Measurements from ENCODE around the gene ESPN.

ESPN gene

DNA sequence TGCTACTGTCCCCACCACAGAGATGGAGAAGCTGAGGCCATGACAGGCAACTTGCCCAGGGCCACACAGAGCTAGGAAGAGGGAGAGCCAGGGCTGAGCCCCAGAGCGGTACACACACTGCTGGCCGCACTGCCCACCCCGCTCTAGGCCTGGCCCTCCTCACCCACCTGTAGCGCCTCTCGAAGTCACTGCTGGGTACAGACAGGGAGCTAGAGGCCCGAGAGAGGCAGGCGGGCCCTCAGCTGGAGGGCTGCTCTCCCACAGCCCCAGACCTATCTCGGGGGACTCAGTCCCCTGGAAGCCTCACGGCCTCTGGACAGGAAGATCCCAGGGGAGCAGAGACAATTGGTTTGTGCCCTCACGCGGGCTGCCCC, 84.2 kb downstream of the ESPN start (continued):
- TF ChIP-seq ZNF654 (tag by site-specific recombination; IDR thresholded peaks at IDR 0.05; ENCODE audit: low read depth) (no peak), OVOL3 (tag by site-specific recombination; IDR thresholded peaks at IDR 0.05) (no peak), SCRT1 (tag by site-specific recombination; IDR thresholded peaks at IDR 0.05; ENCODE audit: borderline replicate concordance) (peak; percentile 41; the same call in 1 of the 2 replicates), ZNF266 (tag by site-specific recombination; IDR thresholded peaks at IDR 0.05; ENCODE audit: low read depth) (no peak), ZNF596 (tag by site-specific recombination; IDR thresholded peaks at IDR 0.05) (no peak), BCL11A (tag by site-specific recombination; IDR thresholded peaks at IDR 0.05; ENCODE audit: low read depth) (no peak), EGR2 (tag by site-specific recombination; IDR thresholded peaks at IDR 0.05; ENCODE audit: low read depth) (no peak), KLF7 (tag by site-specific recombination; IDR thresholded peaks at IDR 0.05; ENCODE audit: borderline replicate concordance) (no peak), SCRT2 (tag by site-specific recombination; IDR thresholded peaks at IDR 0.05) (peak; percentile 75), SP7 (tag by site-specific recombination; IDR thresholded peaks at IDR 0.05) (no peak), ZNF302 (tag by site-specific recombination; IDR thresholded peaks at IDR 0.05; ENCODE audit: low read depth) (no peak), ZNF623 (tag by site-specific recombination; IDR thresholded peaks at IDR 0.05) (no peak)

DNA sequence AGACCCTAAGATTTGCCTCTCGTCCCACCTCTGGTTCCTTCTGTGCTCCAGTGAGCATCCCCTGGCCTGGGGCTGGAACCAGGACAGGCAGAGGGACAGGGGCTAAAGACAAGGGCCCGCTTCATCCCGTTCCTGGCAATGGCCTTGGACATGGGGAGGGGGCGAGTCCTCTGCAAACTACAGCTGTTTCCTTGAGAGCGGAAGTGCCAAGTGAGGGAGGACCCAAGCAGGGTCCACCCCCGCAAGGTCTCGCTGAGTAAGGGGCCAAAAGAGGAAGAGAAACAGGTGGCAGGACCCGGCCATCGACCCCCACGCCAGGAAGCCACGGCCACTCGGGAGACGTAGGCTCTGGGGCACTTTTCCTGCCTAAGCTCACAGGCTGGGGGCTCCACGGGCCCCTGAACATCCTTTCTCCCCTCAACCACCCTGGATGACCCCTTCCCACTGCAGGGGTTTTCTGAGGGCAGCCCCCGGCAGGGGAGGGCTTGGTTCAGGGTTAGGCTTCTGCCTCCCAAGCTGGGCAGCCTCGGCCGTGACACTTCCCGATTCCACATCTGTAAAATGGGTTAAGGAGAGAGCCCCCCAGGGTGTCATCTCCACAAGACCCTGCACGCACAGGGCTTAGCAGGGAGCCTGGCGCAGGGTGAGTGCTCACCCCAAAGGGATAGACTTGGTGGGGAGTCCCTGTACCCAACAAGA, 84.8 kb downstream of the ESPN start:
- H3K9me3 ChIP-seq (ENCODE audit: control insufficient read depth, insufficient read depth, low read depth, low read length): no peaks in the 10 kb centered on the region
- ChIA-PET POLR2A (no interaction called here), CTCF (no interaction called here)
- H3K27ac ChIP-seq (ENCODE audit: extremely low read depth, low read depth, low read length): no peak overlapping the region
- H3K4me1 ChIP-seq (ENCODE audit: control insufficient read depth, insufficient read depth, low read length): no peaks in the 10 kb centered on the region
- no peaks in the 10 kb centered on the region for H3K36me3 ChIP-seq (ENCODE audit: control insufficient read depth in 2 of 2, insufficient read depth in 1 of 2, low read length in 2 of 2)
- TF ChIP-seq ZNF701 (tag by site-specific recombination; IDR thresholded peaks at IDR 0.05): no peak
- TF ChIP-seq ZBTB8A (tag by site-specific recombination; IDR thresholded peaks at IDR 0.05): no peak
- TF ChIP-seq ZBTB48 (tag by site-specific recombination; IDR thresholded peaks at IDR 0.05): no peak
- TF ChIP-seq, protein P1, sequence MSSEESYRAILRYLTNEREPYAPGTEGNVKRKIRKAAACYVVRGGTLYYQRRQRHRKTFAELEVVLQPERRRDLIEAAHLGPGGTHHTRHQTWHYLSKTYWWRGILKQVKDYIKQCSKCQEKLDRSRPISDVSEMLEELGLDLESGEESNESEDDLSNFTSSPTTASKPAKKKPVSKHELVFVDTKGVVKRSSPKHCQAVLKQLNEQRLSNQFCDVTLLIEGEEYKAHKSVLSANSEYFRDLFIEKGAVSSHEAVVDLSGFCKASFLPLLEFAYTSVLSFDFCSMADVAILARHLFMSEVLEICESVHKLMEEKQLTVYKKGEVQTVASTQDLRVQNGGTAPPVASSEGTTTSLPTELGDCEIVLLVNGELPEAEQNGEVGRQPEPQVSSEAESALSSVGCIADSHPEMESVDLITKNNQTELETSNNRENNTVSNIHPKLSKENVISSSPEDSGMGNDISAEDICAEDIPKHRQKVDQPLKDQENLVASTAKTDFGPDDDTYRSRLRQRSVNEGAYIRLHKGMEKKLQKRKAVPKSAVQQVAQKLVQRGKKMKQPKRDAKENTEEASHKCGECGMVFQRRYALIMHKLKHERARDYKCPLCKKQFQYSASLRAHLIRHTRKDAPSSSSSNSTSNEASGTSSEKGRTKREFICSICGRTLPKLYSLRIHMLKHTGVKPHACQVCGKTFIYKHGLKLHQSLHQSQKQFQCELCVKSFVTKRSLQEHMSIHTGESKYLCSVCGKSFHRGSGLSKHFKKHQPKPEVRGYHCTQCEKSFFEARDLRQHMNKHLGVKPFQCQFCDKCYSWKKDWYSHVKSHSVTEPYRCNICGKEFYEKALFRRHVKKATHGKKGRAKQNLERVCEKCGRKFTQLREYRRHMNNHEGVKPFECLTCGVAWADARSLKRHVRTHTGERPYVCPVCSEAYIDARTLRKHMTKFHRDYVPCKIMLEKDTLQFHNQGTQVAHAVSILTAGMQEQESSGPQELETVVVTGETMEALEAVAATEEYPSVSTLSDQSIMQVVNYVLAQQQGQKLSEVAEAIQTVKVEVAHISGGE (tag by site-specific recombination; conservative IDR thresholded peaks at IDR 0.05; ENCODE audit: low read depth): no peak
- TF ChIP-seq ZNF19 (tag by site-specific recombination; IDR thresholded peaks at IDR 0.05; ENCODE audit: low read depth): no peak
- TF ChIP-seq ZBTB17 (tag by site-specific recombination; IDR thresholded peaks at IDR 0.05): no peak
- no peak for TF ChIP-seq YY2 (tag by site-specific recombination; IDR thresholded peaks at IDR 0.05)
- TF ChIP-seq ZNF121 (tag by site-specific recombination; IDR thresholded peaks at IDR 0.05): no peak
- TF ChIP-seq ZNF132 (tag by site-specific recombination; IDR thresholded peaks at IDR 0.05; ENCODE audit: borderline replicate concordance): no peak
- no peak overlapping the region for H3K4me3 ChIP-seq (ENCODE audit: low read depth, low read length)

DNA sequence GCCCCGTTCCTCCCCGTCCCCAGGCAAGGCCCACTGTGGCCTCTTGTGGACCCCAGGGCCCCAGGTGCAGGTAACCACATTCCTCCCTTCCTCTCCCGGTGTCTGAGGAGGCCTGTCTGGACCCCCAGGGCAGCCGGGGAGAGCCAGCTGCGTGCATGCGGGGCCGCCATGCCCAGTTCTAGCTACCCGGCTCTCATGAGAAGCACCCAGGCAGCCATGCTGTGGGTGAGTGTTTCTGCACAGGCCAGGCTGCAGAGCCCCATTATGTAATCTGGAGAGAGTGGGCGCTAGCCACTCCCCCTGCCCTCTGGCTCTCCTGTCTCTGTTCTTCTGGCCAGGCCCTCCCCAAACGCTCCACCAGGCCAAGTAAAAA, 85.3 kb downstream of the ESPN start:
- TF ChIP-seq ZFHX2 (tag by site-specific recombination; conservative IDR thresholded peaks at IDR 0.05) (peak; percentile 60), EGR2 (tag by site-specific recombination; IDR thresholded peaks at IDR 0.05; ENCODE audit: low read depth) (peak; percentile 39; the same call in 1 of the 2 replicates)
- TF ChIP-seq, protein P2, sequence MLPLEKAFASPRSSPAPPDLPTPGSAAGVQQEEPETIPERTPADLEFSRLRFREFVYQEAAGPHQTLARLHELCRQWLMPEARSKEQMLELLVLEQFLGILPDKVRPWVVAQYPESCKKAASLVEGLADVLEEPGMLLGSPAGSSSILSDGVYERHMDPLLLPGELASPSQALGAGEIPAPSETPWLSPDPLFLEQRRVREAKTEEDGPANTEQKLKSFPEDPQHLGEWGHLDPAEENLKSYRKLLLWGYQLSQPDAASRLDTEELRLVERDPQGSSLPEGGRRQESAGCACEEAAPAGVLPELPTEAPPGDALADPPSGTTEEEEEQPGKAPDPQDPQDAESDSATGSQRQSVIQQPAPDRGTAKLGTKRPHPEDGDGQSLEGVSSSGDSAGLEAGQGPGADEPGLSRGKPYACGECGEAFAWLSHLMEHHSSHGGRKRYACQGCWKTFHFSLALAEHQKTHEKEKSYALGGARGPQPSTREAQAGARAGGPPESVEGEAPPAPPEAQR (tag by site-specific recombination; IDR thresholded peaks at IDR 0.05): no peak
- ChIA-PET CTCF (no interaction called here), POLR2A (no interaction called here)
- H3K27ac ChIP-seq (ENCODE audit: extremely low read depth, low read depth, low read length): no peak overlapping the region
- H3K4me1 ChIP-seq (ENCODE audit: control insufficient read depth, insufficient read depth, low read length): no peaks in the 10 kb centered on the region
- H3K9me3 ChIP-seq (ENCODE audit: control insufficient read depth, insufficient read depth, low read depth, low read length): no peaks in the 10 kb centered on the region
- no peaks in the 10 kb centered on the region for H3K36me3 ChIP-seq (ENCODE audit: control insufficient read depth in 2 of 2, insufficient read depth in 1 of 2, low read length in 2 of 2)
- no peak overlapping the region for H3K4me3 ChIP-seq (ENCODE audit: low read depth, low read length)
